ENCODE data around the gene APOBEC2. TPM values are rescaled to one million over a fixed set of nuclear protein-coding genes. Genes with fewer than 3 reads are reported as not detected.

Gene APOBEC2
- total and polyA plus RNA-seq, 2 of the 4 experiments (the other 2 are of a cell fraction) = not detected

GRCh38 chr6:41100871-41101287 is 47.9 kb downstream of the APOBEC2 start:
- no peaks in the 10 kb centered on the region for H4K20me1 ChIP-seq (ENCODE audit: insufficient read depth, low read length)
- dilution Hi-C loops (cut with HindIII; ENCODE audit: low sequenced_read_pairs, unreplicated experiment) = no loop called here

More at GRCh38 chr6:41100871-41101287, 47.9 kb downstream of the APOBEC2 start:
- H3K4me2 ChIP-seq (ENCODE audit: low read depth, low read length) = no peak overlapping the region
- H3K79me1 ChIP-seq (ENCODE audit: low read depth in 1 of 2, low read length in 2 of 2) = peaks cover 3 to 5% of the 10 kb centered on the region in 2 experiments
- H3K27me3 ChIP-seq (ENCODE audit: control insufficient read depth, insufficient read depth, low read length) = no peaks in the 10 kb centered on the region
- ATAC-seq (ENCODE audit: low read depth) (no peak), DNase-seq (no peak)
- in situ Hi-C loops (cut with MboI; ENCODE audit: low sequenced_read_pairs) = no loop called here
- no peak overlapping the region for H2AFZ ChIP-seq (replicated peaks; ENCODE audit: low read length, poor library complexity)
- H3K9ac ChIP-seq (ENCODE audit: low read depth, low read length) = no peak overlapping the region
- H3K9me1 ChIP-seq (ENCODE audit: insufficient read depth, low read length) = peaks cover 6% of the 10 kb centered on the region; the same call in 1 of the 2 replicates
- H2BK15ac ChIP-seq (ENCODE audit: low read depth, low read length) = no peak overlapping the region
- no peak overlapping the region for H4K5ac ChIP-seq (ENCODE audit: low read depth, low read length)
- CTCF ChIA-PET = no interaction called here
- H3K23ac ChIP-seq (ENCODE audit: low read depth, low read length) = no peak overlapping the region
- H2BK5ac ChIP-seq (ENCODE audit: low read depth, low read length, poor library complexity, severe bottlenecking) = no peak overlapping the region
- intact Hi-C loops (cut with micrococcal nuclease) = no loop called here
- TF ChIP-seq RCOR1 (IDR thresholded peaks at IDR 0.05; ENCODE audit: insufficient replicate concordance, low read length) = no peak
- TF ChIP-seq CTCF (conservative IDR thresholded peaks at IDR 0.05; ENCODE audit: low read depth, low read length) = no peak
- no peak for TF ChIP-seq NFE2L2 (IDR thresholded peaks at IDR 0.05; ENCODE audit: low read depth, low read length)
- TF ChIP-seq BHLHE40 (IDR thresholded peaks at IDR 0.05; ENCODE audit: low read depth, low read length) = no peak
- no peak for TF ChIP-seq CHD1 (IDR thresholded peaks at IDR 0.05; ENCODE audit: low read depth, low read length)
- TF ChIP-seq ELK1 (IDR thresholded peaks at IDR 0.05; ENCODE audit: borderline replicate concordance, low read depth, low read length) = no peak
- TF ChIP-seq SMC3 (IDR thresholded peaks at IDR 0.05; ENCODE audit: low read depth, low read length) = no peak
- H4K8ac ChIP-seq (ENCODE audit: low read depth in 2 of 2, low read length in 2 of 2) = no peak overlapping the region
- no peak overlapping the region for H3K56ac ChIP-seq (ENCODE audit: extremely low read depth, insufficient read depth, low read length)
- H4K91ac ChIP-seq (ENCODE audit: insufficient read depth, low read depth, low read length) = no peak overlapping the region
- no peak overlapping the region for H2BK120ac ChIP-seq (ENCODE audit: low read depth, low read length)
- H3K14ac ChIP-seq (replicated peaks; ENCODE audit: low read depth, low read length) = no peak overlapping the region
- no peak overlapping the region for H2AK9ac ChIP-seq (replicated peaks; ENCODE audit: low read depth, low read length, poor library complexity)
- no peak overlapping the region for H3K4ac ChIP-seq (ENCODE audit: low read depth, low read length)
- no peaks in the 10 kb centered on the region for H3K9me3 ChIP-seq (ENCODE audit: control insufficient read depth, insufficient read depth, low read length)
- H3K4me3 ChIP-seq (ENCODE audit: insufficient read depth, low read depth, low read length) = no peak overlapping the region
- POLR2A ChIA-PET (ENCODE audit: unreplicated experiment) = no interaction called here
- no peak overlapping the region for H3K27ac ChIP-seq (ENCODE audit: insufficient read depth, low read length)
- H3K36me3 ChIP-seq (ENCODE audit: control insufficient read depth, insufficient read depth, low read length) = peaks cover 26% of the 10 kb centered on the region
- WGBS, 2 experiments (ENCODE audit: extremely low coverage in 2 of 2, insufficient read length in 1 of 2) = 79% methylated on average over 33 of the region's 42 CpGs; no CpG with 5 or more reads in 1 of the 2 experiments
- no peak overlapping the region for H2BK20ac ChIP-seq (ENCODE audit: low read depth, low read length)
- no TSS peak for BruUV-seq (replicated peaks)
- H3K4me1 ChIP-seq (ENCODE audit: control insufficient read depth, insufficient read depth, low read length) = peaks cover 3% of the 10 kb centered on the region; the same call in 1 of the 2 replicates
- no peak overlapping the region for H3K18ac ChIP-seq (ENCODE audit: low read depth, low read length)
- H2AK5ac ChIP-seq (ENCODE audit: low read depth, low read length) = no peak overlapping the region
